ENCODE results near the gene IGDCC3. TPM values are rescaled to one million over a fixed set of nuclear protein-coding genes. Genes with fewer than 3 reads are reported as not detected.
"Not testable (repeated sequence)": the region's sequence is repeated elsewhere in the genome, so short reads cannot be mapped to it uniquely, and the experiment has no call there.

IGDCC3 gene
- total and polyA plus RNA-seq, 2 of the 8 experiments (the other 6 are each of a cell fraction or from before 2014, with no cell fraction given): 26.8 to 45.7 TPM

DNA sequence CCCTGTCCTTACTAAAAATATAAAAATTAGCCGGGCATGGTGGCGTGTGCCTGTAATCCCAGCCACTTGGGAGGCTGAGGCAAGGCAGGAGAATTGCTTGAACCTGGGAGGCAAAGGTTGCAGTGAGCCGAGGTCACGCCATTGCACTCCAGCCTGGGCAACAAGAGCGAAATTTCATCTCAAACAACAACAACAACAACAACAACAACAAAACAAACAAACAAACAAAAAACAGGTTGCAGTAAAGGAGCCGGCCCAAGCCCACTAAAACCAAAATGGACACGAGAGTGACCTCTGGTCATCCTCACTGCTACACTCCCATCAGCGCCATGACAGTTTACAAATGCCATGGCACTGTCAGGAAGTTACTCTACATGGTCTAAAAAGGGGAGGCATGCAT lies 30.0 kb downstream of the IGDCC3 start:
- H4K20me1 ChIP-seq (replicated peaks in 1 of 2; ENCODE audit: control insufficient read depth in 1 of 2, insufficient read depth in 2 of 2, low read length in 2 of 2); H3K27me3 ChIP-seq (replicated peaks in 1 of 4; ENCODE audit: control insufficient read depth in 3 of 4, extremely low read depth in 1 of 4, insufficient read depth in 3 of 4, low read length in 3 of 4); H3K4me2 ChIP-seq (ENCODE audit: insufficient read depth in 1 of 2, low read depth in 2 of 2, low read length in 2 of 2); H4K5ac ChIP-seq (ENCODE audit: insufficient read length, low read depth, low read length); H2BK120ac ChIP-seq (replicated peaks; ENCODE audit: low read depth, low read length); H2BK12ac ChIP-seq (ENCODE audit: low read depth, low read length); DNase-seq (ENCODE audit: low read depth in 1 of 2, low spot score in 2 of 2); H3K4me3 ChIP-seq (ENCODE audit: extremely low read depth in 1 of 4, insufficient read depth in 2 of 4, low read depth in 3 of 4, low read length in 4 of 4); H2AFZ ChIP-seq (ENCODE audit: low read length); H3K18ac ChIP-seq (ENCODE audit: extremely low read depth, low read length); H3K23me2 ChIP-seq (ENCODE audit: low read depth, low read length); H3K9ac ChIP-seq (replicated peaks in 1 of 4; ENCODE audit: extremely low read depth in 1 of 4, low read depth in 3 of 4, low read length in 3 of 4); H2BK5ac ChIP-seq (ENCODE audit: low read depth, low read length); H2BK20ac ChIP-seq (ENCODE audit: low read length); POLR2A ChIA-PET (ENCODE audit: partially characterized antibody); H2AK5ac ChIP-seq (ENCODE audit: low read depth, low read length); H3K23ac ChIP-seq (ENCODE audit: insufficient read length); H4K8ac ChIP-seq (ENCODE audit: extremely low read depth, insufficient read depth, low read length); H2BK15ac ChIP-seq (ENCODE audit: low read length); H3K56ac ChIP-seq (replicated peaks; ENCODE audit: insufficient read length, low read depth, low read length); FAIRE-seq; H3K27ac ChIP-seq (ENCODE audit: low read depth, low read length); H3K79me2 ChIP-seq (ENCODE audit: control insufficient read depth in 1 of 2, insufficient read depth in 2 of 2, low read length in 2 of 2); H3K14ac ChIP-seq (ENCODE audit: insufficient read length); H3K9me3 ChIP-seq (ENCODE audit: insufficient read depth in 2 of 2, low read depth in 1 of 2, low read length in 1 of 2); H3K36me3 ChIP-seq (ENCODE audit: control insufficient read depth in 2 of 4, insufficient read depth in 4 of 4, low read length in 3 of 4); H4K91ac ChIP-seq (replicated peaks; ENCODE audit: insufficient read length, low read length); H3K4me1 ChIP-seq (replicated peaks in 1 of 4; ENCODE audit: control insufficient read depth in 3 of 4, insufficient read depth in 4 of 4, low read length in 3 of 4); H3K4ac ChIP-seq (replicated peaks; ENCODE audit: insufficient read length, low read depth, low read length); H3K79me1 ChIP-seq (ENCODE audit: low read depth, low read length): not testable (repeated sequence)
- 84% methylated on average over 8 of the region's 8 CpGs; no CpG with 5 or more reads in 1 of the 2 experiments for WGBS, 2 experiments (ENCODE audit: extremely low coverage in 1 of 2, insufficient coverage in 1 of 2, insufficient read length in 1 of 2, insufficient replicate concordance in 2 of 2, low coverage in 1 of 2, low lambda C conversion rate in 2 of 2, missing lambda C conversion rate in 1 of 2)
- CTCF ChIA-PET (ENCODE audit: partially characterized antibody): interaction anchor here (1.8 kb wide), 1 partner anchor 53 kb away, joined by 5 read pairs; no protein-coding TSS in a partner anchor

All from H1 (cell line).